H1 (cell line): Measurements from ENCODE around the gene AGBL4. TPM values are rescaled to one million over a fixed set of nuclear protein-coding genes. Genes with fewer than 3 reads are reported as not detected.

ENCODE experiments used
- CTCF ChIA-PET: fragments of 300-600 bp; sonication (Branson Sonifier 250); formaldehyde crosslinking; loops from one replicate; lab custom pipeline; 2021; ENCODE audit not compliant: partially characterized antibody; lab: Charles Lee
- POLR2A ChIA-PET: fragments of 300-600 bp; sonication (Branson Sonifier 250); formaldehyde crosslinking; loops from one replicate; lab custom pipeline; 2021; ENCODE audit warnings: inconsistent platforms; ENCODE audit not compliant: partially characterized antibody; lab: Charles Lee
- DNase-seq, 2 experiments: peaks; one replicate each; pipeline versions ENCODE4 v3.0.0 to v3.0.0-alpha.2; 2010 to 2022; ENCODE audit warnings: low spot score in 2 of 2, low read depth in 1 of 2, mixed read lengths in 1 of 2
- FAIRE-seq: peaks from 2 replicates; lab custom pipeline; 2011; peaks lifted over from hg19 to GRCh38; lab: Jason Lieb, UNC
- H2AFZ ChIP-seq: 2 replicates; pipeline ENCODE4 v1.8.1; 2012; ENCODE audit warnings: low read length, inconsistent platforms
- H2AK5ac ChIP-seq: 2 replicates; pipeline ENCODE4 v1.6.1; 2013; ENCODE audit warnings: low read depth, low read length
- H2BK120ac ChIP-seq: replicated peaks from 2 replicates; pipeline ENCODE3; 2013; ENCODE audit warnings: low read depth, low read length, inconsistent platforms
- H2BK12ac ChIP-seq: 2 replicates; pipeline ENCODE4 v1.6.1; 2013; ENCODE audit warnings: low read depth, low read length
- H2BK15ac ChIP-seq: 2 replicates; pipeline ENCODE4 v1.6.1; 2013; ENCODE audit warnings: low read length
- H2BK20ac ChIP-seq: 2 replicates; pipeline ENCODE4 v1.6.1; 2013; ENCODE audit warnings: low read length
- H2BK5ac ChIP-seq: 2 replicates; pipeline ENCODE4 v1.6.1; 2013; ENCODE audit warnings: low read depth, low read length
- H3K14ac ChIP-seq: 2 replicates; pipeline ENCODE4 v1.6.1; 2013; ENCODE audit warnings: inconsistent platforms; ENCODE audit not compliant: insufficient read length
- H3K18ac ChIP-seq: 2 replicates; pipeline ENCODE4 v1.6.1; 2013; ENCODE audit warnings: low read length; ENCODE audit errors: extremely low read depth
- H3K23ac ChIP-seq: 2 replicates; pipeline ENCODE4 v1.6.1; 2013; ENCODE audit warnings: inconsistent platforms; ENCODE audit not compliant: insufficient read length
- H3K23me2 ChIP-seq: 2 replicates; pipeline ENCODE4 v1.6.1; 2013; ENCODE audit warnings: low read depth, low read length
- H3K27ac ChIP-seq: 2 replicates; pipeline ENCODE4 v1.6.1; 2011; ENCODE audit warnings: low read depth, low read length, inconsistent platforms
- H3K27me3 ChIP-seq, 4 experiments: replicated peaks in 1 of 4; 1 replicate in 1 of 4; 2 replicates in 3 of 4; pipeline versions ENCODE4 v1.6.1 to v1.8.1; 2011 to 2013; ENCODE audit warnings: low read length in 3 of 4, mild to moderate bottlenecking in 3 of 4, inconsistent platforms in 2 of 4, mixed read lengths in 2 of 4, moderate library complexity in 1 of 4; ENCODE audit not compliant: control insufficient read depth in 3 of 4, insufficient read depth in 3 of 4; ENCODE audit errors: extremely low read depth in 1 of 4
- H3K36me3 ChIP-seq, 4 experiments: 2 replicates each; pipeline versions ENCODE4 v1.6.1 to v1.8.1; 2011 to 2013; ENCODE audit warnings: mild to moderate bottlenecking in 4 of 4, low read length in 3 of 4, moderate library complexity in 2 of 4, control low read depth in 1 of 4, inconsistent platforms in 1 of 4; ENCODE audit not compliant: insufficient read depth in 4 of 4, control insufficient read depth in 2 of 4
- H3K4ac ChIP-seq: replicated peaks from 2 replicates; pipeline ENCODE3; 2013; ENCODE audit warnings: low read length, low read depth, mixed read lengths, inconsistent platforms; ENCODE audit not compliant: insufficient read length
- H3K4me1 ChIP-seq, 4 experiments: replicated peaks in 1 of 4; 1 replicate in 1 of 4; 2 replicates in 3 of 4; pipeline versions ENCODE4 v1.6.1 to v1.8.1; 2011 to 2013; ENCODE audit warnings: low read length in 3 of 4, inconsistent platforms in 2 of 4, mixed read lengths in 1 of 4; ENCODE audit not compliant: insufficient read depth in 4 of 4, control insufficient read depth in 3 of 4
- H3K4me2 ChIP-seq, 2 experiments: 2 replicates each; pipeline versions ENCODE4 v1.6.1 to v1.8.1; 2011 to 2013; ENCODE audit warnings: low read depth in 2 of 2, low read length in 2 of 2, control low read depth in 1 of 2, inconsistent platforms in 1 of 2, mild to moderate bottlenecking in 1 of 2; ENCODE audit not compliant: insufficient read depth in 1 of 2
- H3K4me3 ChIP-seq, 4 experiments: fragments of 200-600, 300-600 bp in 1 of 4; sonication (generic), shearing (Covaris generic), sonication (Bioruptor Twin) in 1 of 4; 2 replicates each; pipeline versions ENCODE4 v1.5.1 to v1.8.1; 2011 to 2016; ENCODE audit warnings: low read length in 4 of 4, low read depth in 3 of 4, control low read depth in 2 of 4, inconsistent platforms in 2 of 4, mild to moderate bottlenecking in 2 of 4, mixed read lengths in 1 of 4, moderate library complexity in 1 of 4; ENCODE audit not compliant: insufficient read depth in 2 of 4; ENCODE audit errors: extremely low read depth in 1 of 4
- H3K56ac ChIP-seq: replicated peaks from 2 replicates; pipeline ENCODE3; 2013; ENCODE audit warnings: low read depth, mild to moderate bottlenecking, mixed read lengths, low read length, inconsistent platforms; ENCODE audit not compliant: insufficient read length
- H3K79me1 ChIP-seq: 2 replicates; pipeline ENCODE4 v1.6.1; 2013; ENCODE audit warnings: low read depth, low read length, control low read depth
- H3K79me2 ChIP-seq, 2 experiments: 2 replicates each; pipeline versions ENCODE4 v1.6.1 to v1.8.1; 2012 to 2013; ENCODE audit warnings: low read length in 2 of 2, mild to moderate bottlenecking in 2 of 2, inconsistent platforms in 1 of 2; ENCODE audit not compliant: insufficient read depth in 2 of 2, control insufficient read depth in 1 of 2
- H3K9ac ChIP-seq, 4 experiments: replicated peaks in 1 of 4; 1 replicate in 1 of 4; 2 replicates in 3 of 4; pipeline versions ENCODE4 v1.6.1 to v1.8.1; 2011 to 2013; ENCODE audit warnings: low read depth in 3 of 4, low read length in 3 of 4, control low read depth in 2 of 4, mild to moderate bottlenecking in 2 of 4, moderate library complexity in 2 of 4, inconsistent platforms in 1 of 4; ENCODE audit errors: extremely low read depth in 1 of 4
- H3K9me3 ChIP-seq, 2 experiments: 2 replicates each; pipeline versions ENCODE4 v1.6.1 to v1.8.1; 2012 to 2013; ENCODE audit warnings: mild to moderate bottlenecking in 2 of 2, moderate library complexity in 2 of 2, control low read depth in 1 of 2, inconsistent platforms in 1 of 2, low read depth in 1 of 2, low read length in 1 of 2, mixed read lengths in 1 of 2; ENCODE audit not compliant: insufficient read depth in 2 of 2
- H4K20me1 ChIP-seq, 2 experiments: replicated peaks in 1 of 2; 2 replicates each; pipeline versions ENCODE3 to v1.8.1; 2011 to 2013; ENCODE audit warnings: inconsistent platforms in 2 of 2, low read length in 2 of 2, mild to moderate bottlenecking in 1 of 2; ENCODE audit not compliant: insufficient read depth in 2 of 2, control insufficient read depth in 1 of 2
- H4K5ac ChIP-seq: 2 replicates; pipeline ENCODE4 v1.6.1; 2013; ENCODE audit warnings: low read length, low read depth, mixed read lengths, inconsistent platforms; ENCODE audit not compliant: insufficient read length
- H4K8ac ChIP-seq: 2 replicates; pipeline ENCODE4 v1.8.0; 2013; ENCODE audit warnings: mild to moderate bottlenecking, moderate library complexity, low read length, inconsistent platforms; ENCODE audit not compliant: insufficient read depth; ENCODE audit errors: extremely low read depth
- H4K91ac ChIP-seq: replicated peaks from 2 replicates; pipeline ENCODE3; 2013; ENCODE audit warnings: low read length, mixed read lengths, inconsistent platforms; ENCODE audit not compliant: insufficient read length
- ASH2L ChIP-seq: fragments of 200-600, 300-600 bp; sonication (generic); IDR thresholded peaks from one replicate; pipeline ENCODE4 v1.7.1; 2017; ENCODE audit warnings: low read length
- GABPA ChIP-seq: IDR thresholded peaks from 2 replicates; pipeline ENCODE4 v1.6.1; 2011; ENCODE audit warnings: mild to moderate bottlenecking, low read length, moderate library complexity, borderline replicate concordance; ENCODE audit not compliant: insufficient read depth
- NRF1 ChIP-seq: IDR thresholded peaks from 2 replicates; pipeline ENCODE4 v1.6.1; 2011; ENCODE audit warnings: mild to moderate bottlenecking, low read depth, low read length, improper control_type of control experiment
- TBP ChIP-seq: IDR thresholded peaks from 2 replicates; pipeline ENCODE4 v1.6.1; 2011; ENCODE audit warnings: low read depth, low read length, improper control_type of control experiment
- ZNF274 ChIP-seq: IDR thresholded peaks from 2 replicates; pipeline ENCODE4 v1.7.0; 2012; ENCODE audit warnings: low read length, borderline replicate concordance; ENCODE audit errors: extremely low read depth
- WGBS, 2 experiments: shearing (Covaris generic) in 1 of 2; methylation state at CpG; one replicate each; pipeline versions ENCODE4 v1.1.6 to v1.1.7; 2013 to 2015; ENCODE audit warnings: low lambda C conversion rate in 2 of 2, mixed read lengths in 2 of 2, inconsistent platforms in 1 of 2, low coverage in 1 of 2, missing lambda C conversion rate in 1 of 2; ENCODE audit not compliant: insufficient replicate concordance in 2 of 2, insufficient coverage in 1 of 2, insufficient read length in 1 of 2; ENCODE audit errors: extremely low coverage in 1 of 2, missing lambda C conversion rate in 1 of 2; 5-methylcytosine and 5-hydroxymethylcytosine counted together
- polyA plus RNA-seq, 7 experiments: library from polyadenylated mRNA; depleted of rRNA in 3 of 7; stranded (reverse) in 5 of 7; unstranded in 2 of 7; fragments of >200 nt in 5 of 7; fragments of 200-250 nt in 2 of 7; gene quantifications; 1 replicate in 5 of 7; 2 replicates in 1 of 7; 4 replicates in 1 of 7; pipeline versions ENCODE4 v1.2.1 to v1.2.3, GENCODE V29; 2011 to 2013; ENCODE audit warnings: missing spikeins in 2 of 7, mixed read lengths in 2 of 7
- total RNA-seq: library from RNA; stranded (reverse); fragmentation: NEBNext Ultra II Directional; extraction: Animal tissue kit (Norgen Biotek cat#: 25700); gene quantifications from 2 replicates; pipeline ENCODE4 v1.2.1, GENCODE V29; 2021

The AGBL4 gene
- total and polyA plus RNA-seq, 2 of the 8 experiments (the other 6 are each of a cell fraction or from before 2014, with no cell fraction given): 0.41 to 0.45 TPM

DNA sequence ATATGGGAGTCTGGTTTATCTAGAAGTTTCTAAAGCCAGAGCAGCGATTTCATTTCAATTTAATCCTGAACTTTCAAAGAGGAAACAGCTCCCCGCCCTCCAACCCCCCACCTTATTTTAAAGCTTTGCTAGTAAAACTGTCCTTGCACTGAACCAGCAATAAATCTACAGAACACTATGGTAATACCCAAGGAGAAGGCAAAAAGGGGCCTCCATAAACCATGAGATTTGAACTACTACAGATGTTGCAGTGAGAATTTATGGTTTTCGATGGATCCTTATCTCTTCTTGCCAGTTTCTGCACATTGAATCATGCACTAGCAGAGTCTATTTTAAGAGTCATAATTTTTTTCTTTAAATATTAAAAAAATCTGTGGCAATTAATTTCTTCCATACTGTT lies 1182.3 kb downstream of the AGBL4 start:
- no peak overlapping the region for H3K4me2 ChIP-seq
- no peak overlapping the region for H3K56ac ChIP-seq
- no peak overlapping the region for H3K9ac ChIP-seq
- no peak overlapping the region for H3K4me3 ChIP-seq
- no peaks in the 10 kb centered on the region for H3K9me3 ChIP-seq
- H2AK5ac ChIP-seq: no peak overlapping the region
- TF ChIP-seq NRF1 (no peak), ASH2L (no peak), ZNF274 (no peak), TBP (no peak), GABPA (no peak)
- no peak overlapping the region for H3K4ac ChIP-seq
- no peak overlapping the region for H4K8ac ChIP-seq
- no peak overlapping the region for H3K14ac ChIP-seq
- no peak overlapping the region for H3K23ac ChIP-seq
- DNase-seq (no peak), FAIRE-seq (no peak)
- WGBS, 2 experiments: 91% methylated on average over 3 of the region's 3 CpGs; no CpG with 5 or more reads in 1 of the 2 experiments
- no peaks in the 10 kb centered on the region for H3K27me3 ChIP-seq
- H3K79me1 ChIP-seq: no peaks in the 10 kb centered on the region
- H4K20me1 ChIP-seq: no peaks in the 10 kb centered on the region
- no peaks in the 10 kb centered on the region for H3K36me3 ChIP-seq
- H2BK5ac ChIP-seq: no peak overlapping the region
- H4K91ac ChIP-seq: no peak overlapping the region
- no peak overlapping the region for H2BK12ac ChIP-seq
- H2AFZ ChIP-seq: no peak overlapping the region
- no peak overlapping the region for H2BK15ac ChIP-seq
- H3K4me1 ChIP-seq: no peaks in the 10 kb centered on the region; a peak in 1 of 7 replicates
- no peak overlapping the region for H2BK20ac ChIP-seq
- POLR2A ChIA-PET: no interaction called here
- H3K23me2 ChIP-seq: no peaks in the 10 kb centered on the region
- CTCF ChIA-PET: interaction anchor here (0.8 kb wide), 1 partner anchor 24 kb away, joined by 3 read pairs; no protein-coding TSS in a partner anchor
- no peak overlapping the region for H4K5ac ChIP-seq
- H3K18ac ChIP-seq: no peak overlapping the region
- no peaks in the 10 kb centered on the region for H3K79me2 ChIP-seq
- no peak overlapping the region for H2BK120ac ChIP-seq
- no peak overlapping the region for H3K27ac ChIP-seq
